TTC549 (cell line): ENCODE data around the gene MYBPC2.

ENCODE experiments used
- FAIRE-seq: peaks from 2 replicates; lab custom pipeline; 2012; peaks lifted over from hg19 to GRCh38; lab: Jason Lieb, UNC

Gene MYBPC2

GRCh38 chr19:50410109-50410508 lies 22.6 kb upstream of the MYBPC2 start:
- no peak for FAIRE-seq

- FAIRE-seq = no peak
These were observed 20.3 kb upstream of the MYBPC2 start for GRCh38 chr19:50412419-50412818.

- no peak for FAIRE-seq
These were observed 19.6 kb upstream of the MYBPC2 start for GRCh38 chr19:50413096-50413495.

- no peak for FAIRE-seq
These were observed 19.2 kb upstream of the MYBPC2 start for GRCh38 chr19:50413531-50413930.

GRCh38 chr19:50414864-50415660 lies 17.6 kb upstream of the MYBPC2 start:
- no peak for FAIRE-seq

- FAIRE-seq = no peak
These were observed 17.0 kb upstream of the MYBPC2 start for GRCh38 chr19:50415661-50416033.

GRCh38 chr19:50416034-50416977 lies 16.4 kb upstream of the MYBPC2 start:
- FAIRE-seq = no peak

GRCh38 chr19:50417111-50418081 lies 15.3 kb upstream of the MYBPC2 start:
- FAIRE-seq = no peak

GRCh38 chr19:50418176-50419021 lies 14.3 kb upstream of the MYBPC2 start, which contains the start of gene SPIB:
SPIB (plus strand) TSS chr19:50418938; CDS start chr19:50418963, 25 bp downstream.
- no peak for FAIRE-seq

- no peak for FAIRE-seq
These were observed 13.6 kb upstream of the MYBPC2 start for GRCh38 chr19:50419022-50419579.

GRCh38 chr19:50419580-50420035 lies 13.1 kb upstream of the MYBPC2 start:
- no peak for FAIRE-seq

GRCh38 chr19:50420127-50420526 lies 12.6 kb upstream of the MYBPC2 start:
- no peak for FAIRE-seq

GRCh38 chr19:50420808-50421207 lies 11.9 kb upstream of the MYBPC2 start:
- no peak for FAIRE-seq

- no peak for FAIRE-seq
These were observed 10.1 kb upstream of the MYBPC2 start for GRCh38 chr19:50422397-50423278.

GRCh38 chr19:50423279-50424113 lies 9.2 kb upstream of the MYBPC2 start:
- no peak for FAIRE-seq

GRCh38 chr19:50425581-50425980 lies 7.1 kb upstream of the MYBPC2 start:
- FAIRE-seq = no peak

GRCh38 chr19:50427318-50427925 lies 5.3 kb upstream of the MYBPC2 start:
- FAIRE-seq = no peak

- FAIRE-seq = no peak
These were observed 4.7 kb upstream of the MYBPC2 start for GRCh38 chr19:50427997-50428425.
